Measurements from ENCODE around the gene SLC13A3. TPM values are rescaled to one million over a fixed set of nuclear protein-coding genes. Genes with fewer than 3 reads are reported as not detected.

The SLC13A3 gene
- total RNA-seq, 1 experiment from 2014 or later, result not detected

DNA sequence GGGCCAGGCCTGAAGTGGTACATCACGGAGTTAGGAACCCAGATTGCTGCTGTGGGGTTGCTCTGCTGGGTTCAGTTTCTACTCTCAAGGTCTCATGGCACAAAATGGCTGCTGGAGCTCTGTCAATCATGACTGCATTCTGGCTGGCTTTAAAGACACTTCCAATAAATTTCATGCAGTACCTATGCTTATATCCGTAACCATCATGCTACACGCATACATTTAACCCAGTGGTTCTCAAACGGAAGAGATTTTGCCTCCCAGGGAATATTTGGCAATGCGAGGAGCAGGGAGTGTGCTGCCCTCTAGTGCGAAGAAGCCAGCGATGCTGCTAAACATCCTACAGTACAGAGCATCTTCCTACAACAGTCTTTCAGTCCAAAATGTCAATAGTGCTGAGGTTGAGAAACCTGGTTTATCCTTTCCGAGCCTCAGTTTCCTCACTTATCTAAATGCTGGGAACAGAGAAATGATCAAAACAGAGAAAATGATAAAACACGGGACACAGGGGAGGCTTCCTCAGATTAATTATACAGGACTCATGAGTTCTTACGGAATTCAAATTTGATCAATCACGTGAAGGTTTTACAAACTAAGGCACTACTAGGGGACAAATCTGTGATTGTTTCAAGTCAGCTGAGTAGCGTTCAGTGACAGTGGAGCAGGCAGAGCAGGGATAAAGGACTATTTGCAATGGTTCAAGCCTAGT is 48.5 kb upstream of the SLC13A3 start:
- Mint-ChIP-seq H3K27ac (ENCODE audit: unreplicated experiment) (no peak overlapping the region), H3K36me3 (ENCODE audit: insufficient read depth, unreplicated experiment) (no peaks in the 10 kb centered on the region), H3K4me1 (ENCODE audit: low read depth, unreplicated experiment) (peaks cover 21% of the 10 kb centered on the region), H3K4me3 (ENCODE audit: low read depth, unreplicated experiment) (no peak overlapping the region), H3K27me3 (ENCODE audit: unreplicated experiment) (peaks cover 8% of the 10 kb centered on the region), H3K9me3 (ENCODE audit: low read depth, unreplicated experiment) (no peaks in the 10 kb centered on the region)
- no TSS peak for BruUV-seq (replicated peaks)
- TF ChIP-seq CTCF (IDR thresholded peaks at IDR 0.05; ENCODE audit: unreplicated experiment), result peak; percentile 75
- CTCF ChIA-PET, result interaction anchor here (0.6 kb wide), 1 partner anchor 245 kb away, joined by 4 read pairs; no protein-coding TSS in a partner anchor
- intact Hi-C loops (cut with micrococcal nuclease; ENCODE audit: unreplicated experiment), result no loop called here
- DNase-seq, result peak; percentile 51

- Mint-ChIP-seq H3K4me1 (ENCODE audit: low read depth, unreplicated experiment) (peaks cover 12% of the 10 kb centered on the region), H3K36me3 (ENCODE audit: insufficient read depth, unreplicated experiment) (no peaks in the 10 kb centered on the region), H3K27ac (ENCODE audit: unreplicated experiment) (no peak overlapping the region), H3K9me3 (ENCODE audit: low read depth, unreplicated experiment) (no peaks in the 10 kb centered on the region), H3K27me3 (ENCODE audit: unreplicated experiment) (peaks cover 8% of the 10 kb centered on the region), H3K4me3 (ENCODE audit: low read depth, unreplicated experiment) (no peak overlapping the region)
- TF ChIP-seq CTCF (IDR thresholded peaks at IDR 0.05; ENCODE audit: unreplicated experiment), result no peak
- intact Hi-C loops (cut with micrococcal nuclease; ENCODE audit: unreplicated experiment), result no loop called here
- no TSS peak for BruUV-seq (replicated peaks)
- DNase-seq, result no peak
- CTCF ChIA-PET, result no interaction called here
Observed at GRCh38 chr20:46698788-46699187, 47.5 kb upstream of the SLC13A3 start.

- DNase-seq, result no peak
- H3K27ac Mint-ChIP-seq (ENCODE audit: unreplicated experiment), result no peak overlapping the region
- intact Hi-C loops (cut with micrococcal nuclease; ENCODE audit: unreplicated experiment), result no loop called here
- H3K27me3 Mint-ChIP-seq (ENCODE audit: unreplicated experiment), result peaks cover 8% of the 10 kb centered on the region
- no peak for TF ChIP-seq CTCF (IDR thresholded peaks at IDR 0.05; ENCODE audit: unreplicated experiment)
- H3K4me3 Mint-ChIP-seq (ENCODE audit: low read depth, unreplicated experiment), result no peak overlapping the region
- BruUV-seq (replicated peaks), result no TSS peak
- CTCF ChIA-PET, result interaction anchor here (0.5 to 0.9 kb wide), 2 partner anchors 43 to 323 kb away, joined by 4 to 7 read pairs; no protein-coding TSS in a partner anchor
- H3K36me3 Mint-ChIP-seq (ENCODE audit: insufficient read depth, unreplicated experiment), result no peaks in the 10 kb centered on the region
- H3K9me3 Mint-ChIP-seq (ENCODE audit: low read depth, unreplicated experiment), result peaks cover 1% of the 10 kb centered on the region
- peaks cover 12% of the 10 kb centered on the region for H3K4me1 Mint-ChIP-seq (ENCODE audit: low read depth, unreplicated experiment)
Observed at GRCh38 chr20:46696791-46697279, 45.6 kb upstream of the SLC13A3 start.

DNA sequence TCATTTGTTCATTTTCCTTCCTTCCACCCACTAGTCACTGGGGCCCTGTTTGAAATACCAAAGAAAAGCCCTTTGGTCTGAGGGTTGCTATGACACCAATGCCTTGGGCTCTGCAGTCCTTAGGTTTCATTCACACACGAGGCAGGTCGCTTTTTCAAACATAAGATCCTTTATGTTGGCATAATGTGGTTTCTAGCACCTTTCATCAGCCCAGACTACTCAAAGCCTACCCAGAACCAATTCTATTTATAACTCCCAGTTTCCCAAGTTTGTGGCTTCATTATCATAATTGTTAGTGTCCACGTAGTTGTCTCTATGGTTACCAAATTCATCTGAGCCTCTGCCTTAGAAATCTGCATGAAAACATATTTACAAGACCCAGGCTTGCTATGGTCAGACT is 44.6 kb upstream of the SLC13A3 start:
- H3K36me3 Mint-ChIP-seq (ENCODE audit: insufficient read depth, unreplicated experiment), result no peaks in the 10 kb centered on the region
- CTCF ChIA-PET, result no interaction called here
- H3K27me3 Mint-ChIP-seq (ENCODE audit: unreplicated experiment), result peaks cover 5% of the 10 kb centered on the region
- H3K4me1 Mint-ChIP-seq (ENCODE audit: low read depth, unreplicated experiment), result peaks cover 11% of the 10 kb centered on the region
- peaks cover 5% of the 10 kb centered on the region for H3K9me3 Mint-ChIP-seq (ENCODE audit: low read depth, unreplicated experiment)
- no peak for TF ChIP-seq CTCF (IDR thresholded peaks at IDR 0.05; ENCODE audit: unreplicated experiment)
- DNase-seq, result no peak
- H3K4me3 Mint-ChIP-seq (ENCODE audit: low read depth, unreplicated experiment), result no peak overlapping the region
- no peak overlapping the region for H3K27ac Mint-ChIP-seq (ENCODE audit: unreplicated experiment)
- intact Hi-C loops (cut with micrococcal nuclease; ENCODE audit: unreplicated experiment), result no loop called here
- no TSS peak for BruUV-seq (replicated peaks)
